NT2/D1 (cell line): ENCODE measurements around the gene SPANXB1.
"Not testable (repeated sequence)": the region's sequence is repeated elsewhere in the genome, so short reads cannot be mapped to it uniquely, and the experiment has no call there.

Experiments used
- YY1 ChIP-seq: IDR thresholded peaks from 2 replicates; pipeline ENCODE4 v1.6.1; 2011; ENCODE audit not compliant: insufficient read length, insufficient read depth
- ZNF274 ChIP-seq: IDR thresholded peaks from 2 replicates; pipeline ENCODE4 v1.6.1; 2011; ENCODE audit warnings: mild to moderate bottlenecking, low read depth, low read length

GRCh38 chrX:141044246-141044645 lies 41.9 kb downstream of the SPANXB1 start:
- TF ChIP-seq ZNF274, YY1: not testable (repeated sequence)
